Mesothelial cell of epicardium (in vitro differentiated cells): ENCODE measurements around the gene NFKBIB. TPM values are rescaled to one million over a fixed set of nuclear protein-coding genes. Genes with fewer than 3 reads are reported as not detected.

Source experiments
- DNase-seq, 2 experiments: peaks; one replicate each; pipeline ENCODE4 v3.0.0; 2021; ENCODE audit warnings: low spot score in 2 of 2; ENCODE audit not compliant: unreplicated experiment in 2 of 2
- H3K27ac Mint-ChIP-seq: 2 replicates; pipeline ENCODE4 v1.8.0; 2021; ENCODE audit warnings: mixed read lengths
- H3K27me3 Mint-ChIP-seq: 2 replicates; pipeline ENCODE4 v1.8.0; 2021; ENCODE audit warnings: low read depth, mixed read lengths
- H3K36me3 Mint-ChIP-seq: 2 replicates; pipeline ENCODE4 v1.8.0; 2021; ENCODE audit warnings: mixed read lengths
- H3K4me1 Mint-ChIP-seq: 2 replicates; pipeline ENCODE4 v1.8.0; 2021; ENCODE audit warnings: mixed read lengths
- H3K4me3 Mint-ChIP-seq: 2 replicates; pipeline ENCODE4 v1.8.0; 2021; ENCODE audit warnings: mild to moderate bottlenecking, moderate library complexity, mixed read lengths
- H3K9me3 Mint-ChIP-seq: 2 replicates; pipeline ENCODE4 v1.8.0; 2021; ENCODE audit warnings: mixed read lengths
- CTCF ChIP-seq: fragments of 200-600 bp; sonication (generic); IDR thresholded peaks from one replicate; pipeline ENCODE4 v1.5.0; 2021; ENCODE audit warnings: antibody characterized with exemption; ENCODE audit not compliant: unreplicated experiment
- total RNA-seq: library from RNA; stranded (reverse); gene quantifications from 3 replicates; pipeline ENCODE4 v1.2.1, GENCODE V29; 2021

Gene NFKBIB
- total RNA-seq, 1 donor from 2014 or later = 13.9 TPM

- no peaks in the 10 kb centered on the region for H3K27me3 Mint-ChIP-seq
- no peak overlapping the region for H3K4me3 Mint-ChIP-seq
- H3K9me3 Mint-ChIP-seq = no peaks in the 10 kb centered on the region
- peaks cover 3% of the 10 kb centered on the region for H3K4me1 Mint-ChIP-seq
- no peak for TF ChIP-seq CTCF
- no peak for DNase-seq
- peaks cover 15% of the 10 kb centered on the region for H3K36me3 Mint-ChIP-seq
- no peak overlapping the region for H3K27ac Mint-ChIP-seq
These were observed 5.9 kb downstream of the NFKBIB start for GRCh38 chr19:38905620-38906019.

GRCh38 chr19:38907227-38907626 lies 7.5 kb downstream of the NFKBIB start:
- no peak overlapping the region for H3K4me3 Mint-ChIP-seq
- peaks cover 15% of the 10 kb centered on the region for H3K36me3 Mint-ChIP-seq
- H3K9me3 Mint-ChIP-seq = no peaks in the 10 kb centered on the region
- H3K4me1 Mint-ChIP-seq = no peaks in the 10 kb centered on the region
- no peaks in the 10 kb centered on the region for H3K27me3 Mint-ChIP-seq
- no peak overlapping the region for H3K27ac Mint-ChIP-seq
- TF ChIP-seq CTCF = no peak
- DNase-seq = no peak

- TF ChIP-seq CTCF = no peak
These were observed 7.9 kb downstream of the NFKBIB start for GRCh38 chr19:38907670-38908069.

GRCh38 chr19:38908911-38909310 lies 9.1 kb downstream of the NFKBIB start:
- Mint-ChIP-seq H3K27me3 (no peaks in the 10 kb centered on the region), H3K36me3 (peaks cover 12% of the 10 kb centered on the region), H3K4me3 (no peak overlapping the region), H3K4me1 (no peaks in the 10 kb centered on the region), H3K27ac (no peak overlapping the region), H3K9me3 (no peaks in the 10 kb centered on the region)
- TF ChIP-seq CTCF = no peak
- no peak for DNase-seq

More at GRCh38 chr19:38907670-38908069, 7.9 kb downstream of the NFKBIB start:
- Mint-ChIP-seq H3K4me1 (no peaks in the 10 kb centered on the region), H3K27ac (no peak overlapping the region), H3K9me3 (no peaks in the 10 kb centered on the region), H3K27me3 (no peaks in the 10 kb centered on the region), H3K36me3 (peaks cover 15% of the 10 kb centered on the region), H3K4me3 (no peak overlapping the region)
- DNase-seq = no peak

GRCh38 chr19:38910488-38910887 lies 10.7 kb downstream of the NFKBIB start:
- DNase-seq = no peak
- Mint-ChIP-seq H3K4me3 (no peak overlapping the region), H3K4me1 (no peaks in the 10 kb centered on the region), H3K36me3 (peaks cover 7% of the 10 kb centered on the region), H3K27ac (no peak overlapping the region), H3K9me3 (no peaks in the 10 kb centered on the region), H3K27me3 (no peaks in the 10 kb centered on the region)
- no peak for TF ChIP-seq CTCF

- Mint-ChIP-seq H3K9me3 (no peaks in the 10 kb centered on the region), H3K27ac (no peak overlapping the region), H3K27me3 (no peaks in the 10 kb centered on the region), H3K36me3 (peaks cover 7% of the 10 kb centered on the region), H3K4me3 (no peak overlapping the region), H3K4me1 (no peaks in the 10 kb centered on the region)
- TF ChIP-seq CTCF = no peak
- DNase-seq = no peak
These were observed 11.7 kb downstream of the NFKBIB start for GRCh38 chr19:38911388-38912001.
